HG03342 (cell line): Measurements from ENCODE around the gene NOTO.

ENCODE experiments used
- ATAC-seq: cut with Tn5 transposase; IDR thresholded peaks from one replicate; pipeline ENCODE4 v1.9.1; 2021; ENCODE audit warnings: mild to moderate bottlenecking, moderate library complexity; ENCODE audit not compliant: unreplicated experiment

The NOTO gene

DNA sequence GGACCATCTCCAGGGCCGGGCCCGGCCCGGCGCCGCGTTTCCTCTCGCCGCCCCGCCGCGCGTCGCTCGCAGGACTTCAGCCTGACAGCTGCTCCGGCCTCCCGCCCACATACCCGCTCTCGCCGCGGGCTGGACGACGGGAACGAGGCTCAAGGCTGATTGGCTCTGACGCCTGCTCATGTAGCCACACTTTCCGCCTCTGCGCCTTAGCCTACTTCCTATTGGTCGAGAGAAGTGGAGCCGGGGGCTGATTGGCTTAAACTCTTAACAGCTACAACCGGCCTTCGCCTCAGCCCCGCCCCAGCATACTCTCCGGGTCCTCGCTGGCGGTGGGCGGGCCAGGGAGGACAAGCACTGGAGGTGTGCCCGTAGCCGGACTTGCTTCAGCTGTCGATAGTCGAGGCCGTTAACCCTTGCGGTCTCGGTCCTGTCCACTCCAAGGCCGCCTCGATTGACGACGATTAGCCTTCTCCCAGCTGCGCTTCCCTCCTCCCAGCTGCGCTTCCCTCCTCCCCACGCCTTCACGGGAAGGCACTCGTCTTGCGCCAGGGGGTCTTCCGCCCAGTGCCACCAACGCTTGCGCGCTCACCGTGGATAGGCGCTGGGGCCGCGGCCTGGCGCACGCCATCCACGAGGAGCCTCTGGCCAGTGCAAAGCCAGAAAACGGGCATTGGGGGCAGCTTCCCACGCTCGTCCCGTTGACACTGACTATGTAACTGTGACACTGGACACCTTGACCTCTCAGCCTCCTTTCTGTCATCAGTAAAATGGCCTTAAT is 31.0 kb downstream of the NOTO start, which contains the start of gene PRADC1:
Gene PRADC1, minus strand, starts transcription at position 86 of the 778 bp plus-strand sequence. Its CDS starts 79 bp downstream, at position 7.
- ATAC-seq: peak; percentile 91

DNA sequence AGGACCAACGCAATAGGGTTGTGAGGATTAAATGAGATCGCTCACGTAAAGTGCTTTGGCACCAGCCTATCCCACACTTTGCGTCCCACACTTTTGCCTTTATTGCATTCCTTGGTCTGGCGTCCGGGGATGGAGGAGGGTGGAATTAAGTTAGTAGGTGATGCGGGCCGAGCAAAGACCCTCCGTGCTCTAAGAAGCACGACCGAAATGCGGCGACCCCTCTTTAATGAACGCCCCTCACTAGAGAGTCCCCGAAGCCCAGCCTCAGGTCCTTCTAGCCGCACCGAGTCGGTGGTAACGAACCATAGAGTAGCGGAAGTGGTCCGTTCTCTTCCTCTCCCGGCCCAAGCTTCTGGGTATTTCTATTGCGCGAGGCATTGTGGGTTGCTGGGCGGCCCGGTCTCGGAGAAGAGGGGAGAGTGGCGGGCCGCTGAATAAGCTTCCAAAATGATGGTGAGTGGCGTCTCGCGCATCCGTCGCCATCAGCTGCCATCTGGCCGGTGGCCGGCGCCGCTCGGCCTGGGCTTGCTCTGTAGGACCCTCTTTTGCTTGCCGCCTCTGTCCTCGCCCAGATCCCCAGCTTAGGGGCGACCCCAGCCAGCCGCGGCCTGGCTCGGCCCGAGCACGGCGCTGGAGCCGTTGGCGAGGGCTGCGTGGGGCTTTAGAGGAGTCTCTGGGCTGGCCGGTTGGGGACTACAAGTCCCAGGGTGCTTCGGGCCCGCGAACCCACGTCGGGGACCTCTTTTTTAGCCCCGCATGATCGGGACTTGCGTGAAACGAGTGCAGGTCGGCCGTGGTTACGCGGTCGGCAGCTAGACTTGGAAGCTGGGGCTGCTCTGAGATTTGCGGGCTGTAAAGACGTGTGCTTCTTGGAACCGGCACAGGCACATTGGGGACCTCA is 31.8 kb downstream of the NOTO start, which contains the start of gene CCT7:
Gene CCT7, plus strand, starts transcription at position 377 of the 901 bp plus-strand sequence. Its CDS starts 71 bp downstream, at position 448.
- ATAC-seq: peak; percentile 56

DNA sequence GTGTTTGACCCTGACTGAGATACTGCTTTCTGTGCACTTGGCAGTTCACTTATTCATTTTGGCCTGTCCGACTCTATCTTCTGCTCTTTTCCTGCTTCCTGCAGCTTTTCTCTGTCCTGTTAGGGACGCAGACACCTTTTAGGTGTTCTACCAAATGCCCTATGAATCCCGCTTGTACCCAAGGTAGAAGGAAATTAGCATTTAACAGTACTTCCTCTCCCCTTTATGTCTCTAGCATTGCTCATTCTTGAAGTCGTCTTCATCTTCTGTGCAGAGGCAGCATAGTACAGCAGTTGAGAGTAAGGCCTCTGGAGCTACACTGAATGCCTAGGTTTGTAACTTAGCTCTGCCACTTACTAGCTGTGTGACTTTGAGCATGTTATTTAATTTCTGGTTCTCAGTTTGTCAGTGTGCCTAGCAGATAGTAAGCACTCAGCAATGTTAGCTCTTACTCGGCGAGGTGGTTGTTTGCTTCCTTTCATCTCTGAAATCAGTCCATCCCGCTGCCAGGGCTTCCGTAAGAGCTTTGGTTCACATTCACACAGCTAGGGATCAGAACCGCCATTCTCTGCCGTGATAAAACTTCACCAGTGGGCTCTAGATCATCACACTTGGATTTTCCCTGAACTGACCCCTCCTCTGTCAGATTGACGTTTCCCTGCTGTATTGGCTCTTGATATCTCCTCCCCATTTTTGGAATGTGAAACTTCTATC is 33.1 kb downstream of the NOTO start:
- ATAC-seq: no peak

DNA sequence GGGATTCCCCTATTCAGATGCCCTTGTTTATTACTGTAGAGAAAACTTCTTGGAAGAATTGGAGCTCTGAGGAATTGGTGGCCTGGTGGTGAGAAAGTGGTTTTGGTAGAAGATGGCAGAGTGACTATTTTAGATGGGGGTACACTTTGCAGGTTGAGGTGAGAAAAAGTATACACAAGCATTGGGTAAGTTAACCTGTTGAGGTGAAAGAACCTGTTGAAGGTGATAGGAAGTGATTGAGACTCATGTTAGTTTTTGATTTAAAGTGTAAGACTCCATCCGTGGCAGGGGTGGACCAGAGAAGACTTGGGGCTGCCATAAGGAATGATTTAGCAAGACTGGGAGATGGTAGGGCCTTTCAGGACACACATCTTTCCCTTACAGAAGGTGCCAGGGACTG is 34.8 kb downstream of the NOTO start:
- no peak for ATAC-seq

DNA sequence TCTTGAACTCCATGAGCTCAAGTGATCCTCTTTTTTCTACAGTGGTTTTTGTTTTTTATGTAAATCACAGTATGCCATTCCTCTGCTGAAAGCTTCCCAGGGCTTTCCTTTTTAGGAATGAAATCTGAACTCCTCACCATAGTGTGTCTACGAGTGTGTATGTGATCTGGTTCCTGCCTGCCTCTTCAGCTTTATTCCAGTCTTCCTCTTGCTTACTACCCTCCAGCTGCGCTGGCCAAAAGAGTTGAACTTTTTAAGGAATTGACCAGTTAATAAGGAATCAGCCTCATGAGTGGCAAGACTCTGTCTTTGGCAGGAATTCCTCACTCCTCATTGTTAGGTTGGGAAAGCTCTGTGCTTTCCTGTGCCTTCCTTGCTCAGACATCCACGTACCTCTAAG is 35.8 kb downstream of the NOTO start:
- no peak for ATAC-seq

DNA sequence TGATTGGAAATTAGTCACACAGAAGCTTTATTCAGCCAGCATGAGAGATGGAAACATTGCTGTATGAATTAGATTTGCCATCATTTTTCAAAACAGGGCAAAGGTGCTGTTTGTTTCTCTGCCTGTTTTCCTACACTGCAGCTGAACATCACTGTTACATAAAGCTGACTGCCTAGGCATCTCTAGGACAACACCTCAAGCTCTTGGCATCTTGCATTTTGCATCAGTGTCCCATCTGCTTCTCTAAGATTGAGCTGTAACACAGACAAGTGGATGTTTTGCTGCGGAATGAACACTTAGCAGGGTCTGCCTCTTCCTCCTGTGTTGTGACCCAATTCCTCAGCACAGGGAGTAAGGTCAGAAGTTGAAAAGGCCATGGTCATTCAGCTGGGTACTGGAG is 36.6 kb downstream of the NOTO start:
- ATAC-seq: no peak

DNA sequence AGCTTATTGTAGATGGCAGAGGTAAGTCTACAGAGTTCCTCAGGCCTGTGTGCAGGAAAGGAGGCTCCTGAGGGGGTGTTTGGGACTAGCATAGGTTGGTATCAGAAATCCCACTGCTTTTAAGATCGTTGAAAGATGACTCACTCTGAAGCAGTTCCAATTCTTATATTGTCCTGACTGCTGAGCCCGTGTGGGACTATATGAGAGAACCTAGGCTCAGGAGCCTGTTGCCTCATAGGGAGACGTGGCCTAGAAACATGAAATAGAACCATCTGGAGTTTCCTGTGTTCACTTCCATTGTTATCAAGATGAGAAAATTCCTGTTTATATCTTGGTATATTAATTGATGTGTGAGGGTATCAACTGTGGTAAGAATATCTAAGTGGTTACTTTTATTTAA is 37.4 kb downstream of the NOTO start:
- ATAC-seq: no peak

DNA sequence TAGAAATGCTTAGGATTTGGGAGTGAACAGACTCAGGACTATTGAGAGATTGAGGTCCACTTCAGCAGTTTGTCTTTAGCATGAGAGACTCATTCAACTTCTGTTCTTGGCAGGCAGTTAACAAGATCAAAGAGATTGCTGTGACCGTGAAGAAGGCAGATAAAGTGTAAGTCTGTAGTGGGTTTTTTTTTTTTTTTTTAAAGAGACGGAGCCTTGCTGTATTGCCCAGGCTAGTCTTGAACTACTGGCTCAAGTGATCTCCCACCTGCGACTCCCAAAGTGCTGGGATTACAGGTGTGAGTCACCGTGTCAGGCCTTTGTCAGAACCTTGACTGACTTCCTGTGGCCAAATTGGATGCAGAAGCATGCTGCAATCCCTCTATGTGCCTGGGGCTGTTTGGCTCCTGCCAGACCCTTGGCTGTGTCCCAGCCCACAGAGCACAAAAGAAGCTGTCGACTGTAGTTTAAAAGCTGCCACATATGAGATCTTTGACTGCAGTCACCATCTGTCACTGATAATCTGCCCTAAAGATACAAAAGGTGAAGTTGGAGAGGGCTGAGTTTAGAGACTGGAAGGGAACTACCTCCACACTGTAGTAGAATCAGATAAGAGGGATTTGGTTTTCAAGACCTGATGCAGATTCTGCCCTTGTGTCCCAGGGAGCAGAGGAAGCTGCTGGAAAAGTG is 41.7 kb downstream of the NOTO start:
- no peak for ATAC-seq

DNA sequence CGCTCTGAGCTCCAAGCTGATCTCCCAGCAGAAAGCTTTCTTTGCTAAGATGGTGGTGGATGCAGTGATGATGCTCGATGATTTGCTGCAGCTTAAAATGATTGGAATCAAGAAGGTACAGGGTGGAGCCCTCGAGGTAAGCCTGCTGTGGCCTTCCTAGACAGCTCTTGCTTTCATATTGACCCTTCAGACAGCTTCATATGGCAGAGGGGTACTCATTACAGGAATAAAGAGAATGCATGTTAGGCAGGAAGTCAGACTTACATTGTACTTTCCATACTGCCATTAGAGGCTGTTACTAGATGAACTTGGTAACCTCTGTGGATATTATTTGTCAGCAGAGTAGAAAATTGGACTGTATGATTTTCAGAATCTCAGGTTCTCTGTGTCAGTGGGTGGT is 42.2 kb downstream of the NOTO start:
- ATAC-seq: no peak

DNA sequence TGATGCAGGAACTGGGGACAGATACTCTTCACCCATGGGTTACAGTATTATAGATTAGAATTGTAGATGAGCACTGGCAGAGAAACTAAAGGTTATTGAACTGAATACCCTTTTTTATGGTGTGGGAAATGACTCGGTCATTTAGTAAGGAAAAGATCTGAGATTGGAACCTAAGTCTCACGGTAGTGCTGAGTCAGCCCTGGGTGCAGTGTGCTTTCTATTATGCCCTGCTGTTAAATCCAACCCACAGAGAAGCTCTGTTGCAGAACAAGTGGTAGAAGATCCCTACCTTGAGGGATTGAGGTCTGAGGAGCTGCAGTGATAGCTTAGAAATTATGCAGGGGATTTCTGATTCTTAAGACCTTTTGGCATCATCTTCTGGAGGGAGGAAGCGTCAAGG is 44.5 kb downstream of the NOTO start:
- ATAC-seq: no peak

DNA sequence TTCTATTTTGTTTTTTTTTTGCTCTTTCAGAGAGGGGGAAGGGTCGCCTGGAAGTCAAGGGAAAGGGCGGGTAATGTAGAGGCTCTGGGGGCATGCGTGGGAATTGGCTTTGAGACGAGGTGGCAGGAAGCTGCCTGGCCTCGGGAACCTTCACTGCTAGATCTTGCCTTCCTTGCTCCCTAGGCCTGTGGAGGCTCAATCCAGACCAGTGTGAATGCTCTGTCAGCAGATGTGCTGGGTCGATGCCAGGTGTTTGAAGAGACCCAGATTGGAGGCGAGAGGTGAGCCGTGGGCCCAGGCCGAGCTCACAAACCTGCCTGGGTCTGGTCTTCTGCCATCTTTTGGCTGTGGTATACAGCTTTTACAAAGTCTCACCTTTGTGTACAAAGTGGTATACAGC is 47.3 kb downstream of the NOTO start:
- ATAC-seq: no peak

DNA sequence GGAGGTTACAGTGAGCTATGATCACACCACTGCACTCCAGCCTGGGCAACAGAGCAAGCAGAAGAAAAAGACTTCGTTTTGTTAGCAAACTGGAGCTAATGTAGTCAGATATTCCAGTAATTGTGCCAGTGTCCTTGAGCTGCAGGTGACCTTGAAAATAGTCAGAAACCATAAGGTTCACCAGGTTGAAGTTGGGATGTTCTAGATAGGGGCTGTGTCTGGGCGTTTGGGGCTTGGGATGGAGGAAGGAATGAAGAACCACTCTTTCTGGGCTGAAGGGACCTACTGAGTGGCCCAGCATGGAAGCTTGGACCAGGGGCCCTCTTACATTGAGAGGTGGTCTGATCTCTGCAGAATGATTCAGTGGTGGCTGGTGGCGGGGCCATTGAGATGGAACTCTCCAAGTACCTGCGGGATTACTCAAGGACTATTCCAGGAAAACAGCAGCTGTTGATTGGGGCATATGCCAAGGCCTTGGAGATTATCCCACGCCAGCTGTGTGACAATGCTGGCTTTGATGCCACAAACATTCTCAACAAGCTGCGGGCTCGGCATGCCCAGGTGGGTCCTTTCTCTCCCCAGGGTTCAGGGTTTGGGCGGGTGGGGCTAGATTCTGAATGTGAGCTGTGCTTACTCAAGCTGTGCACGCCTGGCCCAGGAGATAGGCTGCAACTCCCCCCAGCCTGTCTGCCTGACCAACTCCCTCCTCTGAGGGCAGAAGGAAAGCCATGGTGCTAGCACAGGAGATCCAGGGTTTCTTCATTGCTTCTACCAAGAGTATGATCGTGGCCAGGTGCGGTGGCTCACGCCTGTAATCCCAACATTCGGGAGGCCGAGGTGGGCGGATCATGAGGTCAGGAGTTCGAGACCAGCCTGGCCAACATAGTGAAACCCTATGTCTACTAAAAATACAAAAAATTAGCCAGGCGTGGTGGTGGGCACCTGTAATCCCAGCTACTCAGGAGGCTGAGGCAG is 48.8 kb downstream of the NOTO start:
- ATAC-seq: no peak

DNA sequence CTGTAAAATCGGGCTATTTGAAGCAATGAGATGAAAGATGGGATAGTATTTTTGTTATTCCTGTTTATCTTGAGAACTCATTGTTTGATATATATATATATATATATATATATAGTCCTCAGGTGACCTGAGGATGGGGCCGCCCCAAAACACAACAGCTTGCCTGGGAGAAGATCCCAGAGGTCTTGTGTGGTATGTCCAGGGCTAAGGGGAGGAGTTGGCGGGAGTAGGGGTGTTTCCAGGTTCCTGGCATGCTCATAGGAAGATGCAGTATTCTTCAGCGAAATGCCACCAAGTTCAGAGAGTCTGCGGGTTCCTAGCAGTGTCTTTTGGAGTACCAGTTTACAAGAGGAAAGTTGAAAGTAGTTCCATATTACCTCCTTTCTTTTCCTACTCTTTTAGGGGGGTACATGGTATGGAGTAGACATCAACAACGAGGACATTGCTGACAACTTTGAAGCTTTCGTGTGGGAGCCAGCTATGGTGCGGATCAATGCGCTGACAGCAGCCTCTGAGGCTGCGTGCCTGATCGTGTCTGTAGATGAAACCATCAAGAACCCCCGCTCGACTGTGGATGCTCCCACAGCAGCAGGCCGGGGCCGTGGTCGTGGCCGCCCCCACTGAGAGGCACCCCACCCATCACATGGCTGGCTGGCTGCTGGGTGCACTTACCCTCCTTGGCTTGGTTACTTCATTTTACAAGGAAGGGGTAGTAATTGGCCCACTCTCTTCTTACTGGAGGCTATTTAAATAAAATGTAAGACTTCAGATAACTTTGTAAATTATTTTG is 50.1 kb downstream of the NOTO start:
- ATAC-seq: no peak

DNA sequence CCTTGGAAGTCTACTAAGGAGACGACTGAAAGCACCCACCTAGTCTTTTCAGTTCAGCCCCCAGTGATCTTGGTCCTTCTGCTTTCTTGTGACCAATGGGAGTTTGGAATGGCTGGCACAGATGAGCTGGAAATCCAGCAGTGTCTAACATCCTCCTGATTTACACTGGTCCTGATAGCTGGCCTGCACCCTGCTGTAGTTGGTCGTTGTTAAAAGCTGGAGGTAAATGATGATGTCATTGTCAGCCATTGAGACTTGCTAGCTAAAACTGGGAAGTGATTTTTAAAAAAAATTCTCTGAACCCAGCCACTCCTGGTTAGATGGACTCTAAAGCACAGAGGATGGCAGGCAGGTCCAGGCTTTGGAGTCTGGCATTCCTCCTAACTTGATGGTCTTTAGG is 51.0 kb downstream of the NOTO start:
- ATAC-seq: no peak

DNA sequence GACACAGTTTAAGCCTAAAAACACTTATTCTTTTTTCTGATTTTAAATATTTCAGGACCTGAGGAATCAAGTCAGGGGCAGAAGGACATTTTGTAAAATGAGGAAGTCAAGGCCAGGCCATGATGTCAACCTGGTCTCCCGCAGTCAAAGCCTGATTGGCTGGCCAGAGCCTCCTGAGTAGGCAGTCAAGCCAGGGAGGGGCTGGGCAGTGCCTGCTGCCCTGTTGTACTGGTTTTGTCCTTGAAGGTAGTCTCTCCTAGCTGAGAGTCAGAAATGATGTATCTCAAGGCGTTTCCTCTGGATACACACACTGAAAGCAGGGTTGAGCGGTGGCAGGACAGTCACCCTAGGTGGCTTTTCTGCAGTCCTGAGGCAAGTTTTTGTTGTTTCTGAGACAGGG is 51.5 kb downstream of the NOTO start:
- no peak for ATAC-seq

DNA sequence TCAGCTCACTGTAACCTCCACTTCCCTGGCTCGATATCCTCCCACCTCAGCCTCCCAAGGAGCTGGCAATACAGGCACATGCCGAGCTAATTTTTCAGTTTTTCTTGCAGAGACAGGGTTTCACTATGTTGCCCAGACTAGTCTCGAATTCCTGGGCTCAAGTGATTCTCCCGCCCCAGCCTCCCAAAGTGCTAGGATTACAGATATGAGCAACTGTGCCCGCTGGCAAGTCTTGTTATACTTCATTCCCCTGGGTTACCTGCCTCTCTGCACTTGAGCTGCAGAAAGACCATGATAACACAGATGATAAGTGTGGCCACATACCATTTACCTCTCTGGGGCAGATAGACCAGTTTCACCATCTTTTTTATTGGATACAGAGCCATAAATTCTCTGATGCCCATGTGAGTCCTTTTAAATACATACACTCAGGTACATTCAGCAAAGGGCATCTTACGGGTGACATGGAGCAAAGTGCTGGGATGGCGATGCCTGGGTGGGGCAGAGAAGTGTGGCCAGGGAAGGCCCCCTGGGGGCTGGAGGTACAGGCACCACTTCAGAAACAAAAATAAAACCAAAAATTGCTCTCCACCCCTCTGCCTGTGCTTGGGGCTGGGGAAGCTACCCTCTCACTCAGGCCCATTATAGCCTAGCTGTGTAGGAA is 52.1 kb downstream of the NOTO start:
- no peak for ATAC-seq

DNA sequence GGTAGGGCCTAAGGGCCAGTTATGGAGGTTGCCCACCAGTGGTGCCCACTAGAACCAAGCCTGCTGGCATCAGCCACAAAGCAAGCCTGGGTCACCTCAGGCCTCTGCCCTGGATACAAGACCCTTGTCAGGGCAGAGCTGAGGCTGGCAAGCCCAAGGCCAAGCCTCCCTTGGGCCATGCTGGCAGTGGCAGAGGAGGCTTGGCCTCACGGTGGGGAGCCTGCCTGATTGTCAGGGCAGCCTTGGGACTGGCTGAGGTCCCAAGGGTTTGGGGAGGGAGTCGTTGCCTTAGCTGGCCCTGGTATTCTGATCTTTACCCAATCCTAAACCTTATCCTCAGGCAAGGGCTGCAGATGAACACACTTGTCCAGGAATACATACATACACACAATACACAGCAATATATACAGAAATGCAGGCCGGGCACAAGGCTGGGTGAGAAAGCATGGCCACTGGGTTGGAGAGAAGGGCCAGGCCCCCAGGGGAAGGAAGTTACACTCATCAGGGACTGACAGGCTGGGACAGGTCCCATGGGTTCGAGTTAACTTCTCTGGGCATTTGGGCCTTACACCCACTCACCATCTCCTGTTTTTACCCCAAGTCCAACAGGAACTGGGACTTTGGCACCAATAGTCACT is 52.8 kb downstream of the NOTO start:
- ATAC-seq: no peak
